ENCODE results near the gene EHMT1. TPM values are rescaled to one million over a fixed set of nuclear protein-coding genes. Genes with fewer than 3 reads are reported as not detected.

Gene EHMT1
- total RNA-seq, 1 experiment from 2014 or later: 112 TPM

DNA sequence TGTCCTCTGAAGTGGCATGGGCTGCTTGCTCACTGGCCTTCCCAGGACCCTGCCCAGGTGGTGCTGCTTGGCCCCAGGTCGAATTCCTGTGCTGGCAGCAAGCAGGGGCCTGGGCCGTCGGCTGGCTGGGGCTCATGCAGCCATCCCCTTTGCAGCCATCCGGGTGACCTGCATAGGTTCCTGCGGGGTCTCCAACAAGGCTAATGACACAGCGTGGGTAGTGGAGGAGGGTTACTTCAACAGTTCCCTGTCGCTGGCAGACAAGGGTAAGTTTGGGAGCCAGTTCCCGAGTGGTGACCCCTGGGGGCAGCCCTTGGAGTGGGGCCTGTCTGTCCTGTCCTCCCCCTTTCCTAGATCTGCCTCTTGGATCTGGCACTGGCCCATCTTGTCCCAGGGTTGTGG lies 6.1 kb upstream of the EHMT1 start:
- peak overlapping the region in 1 of 3 experiments; percentile 49; a peak in 1 of 7 replicates for H3K27ac Mint-ChIP-seq
- H3K27ac ChIP-seq (ENCODE audit: insufficient read length, low read depth, low read length): no peak overlapping the region
- no CpG with 5 or more reads among the region's 8 CpGs for WGBS (ENCODE audit: extremely low coverage, insufficient read length, low lambda C conversion rate)
- no peaks in the 10 kb centered on the region for H3K9me3 ChIP-seq (ENCODE audit: control insufficient read depth, low read depth, low read length)
- H3K23me2 ChIP-seq (ENCODE audit: insufficient read length, low read depth, low read length, poor library complexity, severe bottlenecking): no peaks in the 10 kb centered on the region
- no peak overlapping the region for H3T11ph ChIP-seq (ENCODE audit: low read length)
- no peak overlapping the region for H2BK120ac ChIP-seq (ENCODE audit: low read depth, low read length, poor library complexity, severe bottlenecking)
- no peak overlapping the region for H2AFZ ChIP-seq (ENCODE audit: low read length)
- no peak overlapping the region for H4K5ac ChIP-seq (ENCODE audit: insufficient read length, low read depth, low read length)
- H3K36me3 Mint-ChIP-seq (ENCODE audit: insufficient read depth in 1 of 3, low read depth in 3 of 3): peaks cover 5 to 16% (median 11%) of the 10 kb centered on the region in 3 experiments; a peak in 6 of 7 replicates
- H2BK15ac ChIP-seq (ENCODE audit: low read depth, low read length): no peak overlapping the region
- H3K14ac ChIP-seq (ENCODE audit: insufficient read depth, low read length): no peak overlapping the region; the same call in 1 of the 2 replicates
- no peak overlapping the region for H3K4me3 Mint-ChIP-seq
- no peak for DNase-seq
- H4K20me1 ChIP-seq (ENCODE audit: control insufficient read depth, insufficient read depth, insufficient read length): no peaks in the 10 kb centered on the region
- H2BK12ac ChIP-seq (ENCODE audit: insufficient read length, low read depth, low read length): no peak overlapping the region
- H2BK5ac ChIP-seq (ENCODE audit: insufficient read length, low read length): no peak overlapping the region
- no peaks in the 10 kb centered on the region for H3K4me1 ChIP-seq (ENCODE audit: insufficient read depth, low read length)
- H3K27me3 Mint-ChIP-seq (ENCODE audit: low read depth): no peaks in the 10 kb centered on the region
- H4K91ac ChIP-seq (ENCODE audit: insufficient read length, low read depth, low read length): no peak overlapping the region
- H3K4me1 Mint-ChIP-seq: peaks cover 15 to 19% of the 10 kb centered on the region in 2 experiments
- H2BK20ac ChIP-seq (ENCODE audit: low read depth, low read length, poor library complexity, severe bottlenecking): no peak overlapping the region
- no peak overlapping the region for H3K4me2 ChIP-seq (ENCODE audit: insufficient read depth, insufficient read length, low read length)
- no peaks in the 10 kb centered on the region for H3K9me3 Mint-ChIP-seq
- H3K27me3 ChIP-seq (ENCODE audit: insufficient read depth, low read length): no peaks in the 10 kb centered on the region
- no peak overlapping the region for H4K8ac ChIP-seq (replicated peaks; ENCODE audit: insufficient read length, low read depth, low read length)
- no peak overlapping the region for H3K23ac ChIP-seq (ENCODE audit: insufficient read length, low read depth, low read length)
- H3K56ac ChIP-seq (ENCODE audit: insufficient read length, low read depth, low read length): no peak overlapping the region
- no peaks in the 10 kb centered on the region for H3K79me1 ChIP-seq (ENCODE audit: insufficient read depth, low read depth, low read length, poor library complexity, severe bottlenecking)
- peaks cover 3% of the 10 kb centered on the region; the same call in 1 of the 2 replicates for H3K79me2 ChIP-seq (ENCODE audit: insufficient read depth, low read length)
- TF ChIP-seq, protein P1, sequence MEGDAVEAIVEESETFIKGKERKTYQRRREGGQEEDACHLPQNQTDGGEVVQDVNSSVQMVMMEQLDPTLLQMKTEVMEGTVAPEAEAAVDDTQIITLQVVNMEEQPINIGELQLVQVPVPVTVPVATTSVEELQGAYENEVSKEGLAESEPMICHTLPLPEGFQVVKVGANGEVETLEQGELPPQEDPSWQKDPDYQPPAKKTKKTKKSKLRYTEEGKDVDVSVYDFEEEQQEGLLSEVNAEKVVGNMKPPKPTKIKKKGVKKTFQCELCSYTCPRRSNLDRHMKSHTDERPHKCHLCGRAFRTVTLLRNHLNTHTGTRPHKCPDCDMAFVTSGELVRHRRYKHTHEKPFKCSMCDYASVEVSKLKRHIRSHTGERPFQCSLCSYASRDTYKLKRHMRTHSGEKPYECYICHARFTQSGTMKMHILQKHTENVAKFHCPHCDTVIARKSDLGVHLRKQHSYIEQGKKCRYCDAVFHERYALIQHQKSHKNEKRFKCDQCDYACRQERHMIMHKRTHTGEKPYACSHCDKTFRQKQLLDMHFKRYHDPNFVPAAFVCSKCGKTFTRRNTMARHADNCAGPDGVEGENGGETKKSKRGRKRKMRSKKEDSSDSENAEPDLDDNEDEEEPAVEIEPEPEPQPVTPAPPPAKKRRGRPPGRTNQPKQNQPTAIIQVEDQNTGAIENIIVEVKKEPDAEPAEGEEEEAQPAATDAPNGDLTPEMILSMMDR (conservative IDR thresholded peaks at IDR 0.05): no peak
- H3K4ac ChIP-seq (ENCODE audit: low read depth, low read length): no peak overlapping the region
- H3K18ac ChIP-seq (ENCODE audit: insufficient read length, low read depth, low read length): no peak overlapping the region
- no peak overlapping the region for H3K9ac ChIP-seq (ENCODE audit: extremely low read depth, insufficient read length, low read length)
- H2AK5ac ChIP-seq (ENCODE audit: insufficient read length, low read length): no peak overlapping the region

Measured in H9 (cell line).